Mesenteric fat pad (tissue), 1 donor: Measurements from ENCODE around the gene POU3F3. TPM values are rescaled to one million over a fixed set of nuclear protein-coding genes. Genes with fewer than 3 reads are reported as not detected.

ENCODE experiments used
- DNase-seq: peaks from one replicate; pipeline ENCODE4 v3.0.0-alpha.2; 2020; ENCODE audit warnings: low spot score
- long read RNA-seq: library from polyadenylated mRNA; unstranded; transcript quantifications from one replicate; pipeline ENCODE4 v2.0.0, GENCODE V29; 2020
- total RNA-seq: library from RNA; stranded (reverse); fragmentation: NEBNext Ultra II Directional; extraction: Animal tissue kit (Norgen Biotek cat#: 25700); gene quantifications from one replicate; pipeline ENCODE4 v1.2.1, GENCODE V29; 2021
- donor health status: DM: yes; HTN: yes; CAD: no.

POU3F3 gene
- total RNA-seq = not detected
- long read RNA-seq = 0 reads

DNA sequence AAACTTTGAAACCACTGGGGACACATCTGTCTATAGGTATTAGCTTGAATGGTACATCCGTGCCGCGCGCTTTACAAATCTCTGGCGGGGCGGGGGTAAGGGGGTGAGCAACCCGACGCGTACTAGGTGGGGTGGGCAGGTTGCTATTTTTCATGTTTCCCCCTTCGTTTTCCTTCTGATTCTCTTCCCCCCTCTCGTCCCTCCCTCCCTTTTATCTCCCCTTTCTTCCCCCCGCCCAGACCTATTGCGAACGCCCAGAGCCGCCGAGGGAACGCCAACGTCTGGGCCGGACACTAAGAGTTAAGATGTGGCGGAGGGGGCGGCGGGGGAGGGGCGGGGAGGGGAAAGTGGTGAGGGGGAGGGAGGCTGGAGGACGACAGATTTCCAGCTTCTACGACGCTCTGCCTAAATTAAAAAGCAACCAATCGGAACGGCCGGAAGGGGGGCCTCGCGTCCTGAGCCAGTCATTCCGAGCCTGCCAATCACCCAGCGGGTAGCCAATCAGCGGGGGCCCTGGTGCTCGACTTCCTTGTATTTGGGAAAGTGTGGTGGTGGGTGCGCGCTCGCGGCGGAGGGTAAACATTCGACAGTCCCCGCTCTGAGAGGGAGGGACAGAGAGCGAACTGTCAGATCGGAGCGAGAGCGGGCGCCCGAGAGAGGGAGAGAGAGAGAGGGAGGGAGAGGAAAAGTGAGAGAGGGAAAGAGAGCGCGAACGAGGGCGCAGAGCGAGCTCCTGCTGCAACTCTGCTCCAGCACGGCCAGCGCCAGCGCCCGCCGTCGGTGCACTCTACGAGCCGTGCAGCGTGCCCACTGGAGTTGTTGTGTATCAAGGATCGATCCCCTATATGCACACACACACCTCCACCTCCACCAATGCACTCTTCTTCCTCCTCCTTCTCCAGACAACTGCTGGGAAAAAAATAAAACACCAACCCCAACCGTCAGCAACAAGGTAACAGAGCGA, at the start of gene POU3F3:
Gene POU3F3 (plus strand): TSS at position 582 of the 964 bp plus-strand sequence. CDS start 1,396 bp downstream, outside the sequence.
- DNase-seq = no peak

DNA sequence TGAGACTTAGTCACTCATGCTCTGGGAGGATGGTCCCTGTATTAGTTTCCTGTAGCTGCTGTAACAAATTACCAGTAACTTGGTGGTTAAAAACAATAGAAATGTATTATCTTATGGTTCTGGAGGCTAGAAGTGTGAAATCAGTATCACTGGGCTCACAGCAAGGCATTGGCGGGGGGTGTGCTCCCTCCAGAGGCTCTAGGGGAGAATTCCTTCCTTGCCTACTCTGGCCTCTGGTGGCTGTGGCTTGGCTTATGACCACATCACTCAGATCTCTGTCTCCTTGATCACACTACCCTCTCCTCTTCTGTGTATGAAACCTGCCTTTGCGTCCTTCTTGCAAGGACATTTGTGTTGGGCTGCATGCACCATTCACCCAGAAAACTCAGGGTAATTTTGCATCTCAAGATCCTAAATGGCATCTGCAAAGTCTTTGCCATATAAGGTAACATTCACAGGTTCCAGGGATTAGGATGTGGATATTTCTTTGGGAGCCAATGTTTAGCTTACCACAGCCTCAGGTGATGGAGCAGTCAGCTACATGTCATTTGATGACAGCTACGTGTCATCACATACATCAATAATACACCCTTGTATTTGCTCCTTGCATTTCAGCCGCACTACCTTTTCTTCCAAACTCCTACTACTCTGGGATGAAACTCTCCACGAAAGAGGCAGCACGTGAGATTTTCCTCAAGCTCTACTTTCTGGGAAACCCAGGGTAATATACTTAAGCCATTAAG, 49.6 kb upstream of the POU3F3 start:
- no peak for DNase-seq

- no peak for DNase-seq
These were observed 41.6 kb upstream of the POU3F3 start for GRCh38 chr2:104812286-104812685.

DNA sequence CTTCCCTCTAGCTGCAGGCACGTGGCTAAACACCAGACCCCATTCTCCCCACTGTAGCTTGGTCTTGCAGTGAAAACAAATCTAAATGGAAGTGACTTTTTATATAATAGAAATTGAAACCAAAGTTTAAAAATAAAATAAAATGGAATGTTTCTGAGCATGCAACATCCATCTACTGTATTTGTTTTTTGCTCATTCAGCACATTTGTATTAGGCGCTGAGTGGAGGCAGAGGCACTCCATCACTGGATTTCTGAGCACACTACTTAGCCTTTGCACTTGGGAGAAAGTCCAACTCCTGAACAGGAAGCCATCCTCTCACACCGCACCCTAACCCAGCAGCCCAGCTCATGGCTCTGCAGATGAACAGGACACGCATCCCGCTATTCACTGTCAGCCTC, 37.8 kb upstream of the POU3F3 start:
- DNase-seq = no peak

- DNase-seq = no peak
These were observed 35.7 kb upstream of the POU3F3 start for GRCh38 chr2:104818264-104818663.

- no peak for DNase-seq
These were observed 33.8 kb upstream of the POU3F3 start for GRCh38 chr2:104820126-104820525.

DNA sequence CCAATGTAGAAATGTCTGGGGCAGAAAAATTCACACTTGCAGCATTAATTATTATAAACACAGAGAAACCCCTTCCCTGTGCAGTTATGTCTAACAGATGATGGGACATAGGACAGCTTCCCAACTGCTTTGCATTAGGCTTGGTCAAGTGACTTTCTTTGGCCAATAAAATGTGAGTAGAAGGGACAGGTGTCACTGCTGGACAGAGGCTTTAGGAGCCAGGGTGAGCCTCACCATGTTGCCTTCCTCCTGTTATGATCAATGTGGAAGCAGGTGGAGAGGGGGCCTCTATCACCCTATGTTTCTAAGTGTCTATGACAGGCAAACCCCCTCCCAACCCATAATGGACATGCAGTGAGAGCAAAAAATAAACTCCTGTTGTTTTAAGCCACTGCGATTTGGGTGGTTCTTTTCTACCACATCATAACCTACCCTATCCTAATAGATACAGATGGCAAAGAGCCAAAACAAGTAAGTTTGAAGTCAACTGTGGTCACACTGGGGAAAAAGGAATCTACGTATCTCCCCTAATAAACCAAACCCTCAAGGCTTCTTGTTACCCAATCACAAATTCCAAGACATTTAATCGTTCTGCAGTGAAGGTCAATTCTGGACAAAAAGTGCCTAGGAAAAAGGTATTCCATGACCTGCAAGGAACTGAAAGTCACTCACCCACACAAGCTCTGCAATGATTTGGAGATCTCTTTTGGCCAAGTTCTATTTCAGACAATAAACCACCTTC, 28.6 kb upstream of the POU3F3 start:
- no peak for DNase-seq

DNA sequence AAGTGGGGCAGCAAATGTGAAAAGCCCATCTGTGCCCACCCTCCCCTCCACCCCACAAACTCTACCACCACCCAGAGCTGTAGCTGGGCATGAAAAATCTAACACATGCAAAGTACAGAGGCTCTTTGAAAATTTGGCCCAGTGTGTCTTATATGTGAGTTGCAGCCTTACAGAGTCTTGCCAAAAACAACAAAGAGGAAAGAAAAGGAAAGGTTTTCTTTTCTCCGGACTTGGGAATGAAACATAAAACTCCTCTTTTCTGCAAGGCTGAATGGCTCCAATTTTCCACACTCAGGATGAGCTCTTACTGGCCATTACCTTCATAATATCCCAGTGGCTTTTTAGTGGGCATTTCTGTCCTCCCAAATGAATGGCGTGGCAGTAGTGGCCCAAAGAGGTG, 27.9 kb upstream of the POU3F3 start:
- DNase-seq = no peak

- no peak for DNase-seq
These were observed 22.2 kb upstream of the POU3F3 start for GRCh38 chr2:104831742-104832141.

DNA sequence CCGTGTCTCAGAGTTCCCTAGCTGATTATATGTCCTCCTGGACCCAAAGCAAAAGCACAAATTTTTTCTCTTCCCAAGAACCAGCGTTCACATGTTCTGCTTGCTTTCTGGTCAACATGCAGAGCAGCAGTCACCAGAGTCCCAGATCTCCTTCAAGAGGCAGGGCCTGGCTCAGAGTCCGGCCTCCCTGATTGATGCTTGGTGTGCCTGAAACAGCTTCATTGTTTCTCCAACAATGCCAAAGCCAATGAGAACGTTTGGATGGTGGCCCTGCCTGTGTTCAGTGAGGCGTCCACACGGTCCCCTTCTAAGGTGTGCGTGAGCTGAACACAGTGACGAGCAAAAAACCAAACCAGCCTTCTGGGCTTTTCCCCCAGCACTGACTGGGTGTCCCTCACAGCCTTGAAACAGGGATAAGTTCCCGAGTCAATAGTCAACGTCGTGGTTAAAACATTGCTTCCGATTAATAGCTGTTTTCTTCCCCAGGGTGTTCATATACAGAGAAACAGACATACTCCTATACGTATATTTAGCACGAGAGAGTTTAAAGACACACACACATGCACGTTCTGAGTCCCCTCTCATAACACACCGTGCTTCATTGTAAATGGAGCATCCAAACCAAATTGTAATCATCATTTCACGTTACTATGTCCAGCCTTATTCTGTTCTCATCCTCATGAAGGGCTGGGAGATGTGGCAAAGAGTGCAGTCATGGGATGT, 19.3 kb upstream of the POU3F3 start:
- no peak for DNase-seq

DNA sequence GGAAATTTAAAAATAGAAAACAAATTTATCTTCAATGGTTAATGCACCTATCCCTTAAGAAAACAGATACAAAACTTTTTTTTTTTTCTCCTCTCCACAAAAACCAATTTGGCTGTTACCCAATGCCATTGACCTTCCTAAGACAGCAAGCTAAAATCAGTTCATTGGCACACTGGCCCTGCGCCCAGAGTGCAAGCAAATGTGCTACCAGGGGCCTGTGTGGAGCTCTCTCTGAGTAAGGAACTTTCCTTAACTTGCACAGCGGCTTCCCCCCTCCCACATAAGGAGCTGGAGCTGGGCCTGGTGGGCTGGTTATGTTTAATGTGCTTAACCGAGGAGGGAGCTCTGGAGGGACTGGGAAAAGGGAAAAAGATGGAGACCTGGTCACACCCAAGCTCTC, 17.6 kb upstream of the POU3F3 start:
- no peak for DNase-seq

GRCh38 chr2:104836841-104837240, 17.1 kb upstream of the POU3F3 start:
- no peak for DNase-seq

GRCh38 chr2:104840156-104840555, 13.8 kb upstream of the POU3F3 start:
- DNase-seq = no peak

DNA sequence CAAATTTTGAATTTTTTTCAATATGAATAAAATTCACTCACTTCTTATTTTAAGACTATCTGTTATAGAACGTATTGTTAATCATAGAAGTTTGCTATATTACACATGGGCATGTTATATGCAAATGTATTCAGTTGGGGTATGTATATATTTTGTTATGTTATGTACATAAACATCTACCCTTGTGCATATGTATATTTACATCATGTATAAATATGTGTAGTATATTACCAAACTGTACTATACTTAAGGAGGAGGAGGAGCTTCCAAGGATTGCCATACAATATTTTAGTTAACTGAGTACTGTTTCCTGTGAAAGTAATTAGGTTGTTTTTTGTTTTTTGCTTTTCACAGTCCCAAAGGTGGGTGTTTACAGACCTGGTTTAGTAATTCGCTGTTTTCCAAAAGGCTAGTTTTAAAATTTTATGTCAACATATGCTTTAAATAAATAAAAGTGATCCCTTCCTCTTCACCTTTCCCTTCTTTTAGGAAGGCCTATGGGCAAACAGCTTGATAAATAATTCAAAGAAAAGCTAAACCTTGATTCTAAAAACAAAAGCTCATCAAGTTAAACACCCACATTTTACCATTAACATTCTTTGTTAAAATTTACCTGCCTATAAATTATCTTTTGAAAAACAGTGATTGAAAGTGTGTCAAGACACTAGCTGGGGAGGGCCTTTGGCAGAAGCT, 12.9 kb upstream of the POU3F3 start:
- DNase-seq = no peak

- no peak for DNase-seq
These were observed 12.2 kb upstream of the POU3F3 start for GRCh38 chr2:104841744-104842143.

DNA sequence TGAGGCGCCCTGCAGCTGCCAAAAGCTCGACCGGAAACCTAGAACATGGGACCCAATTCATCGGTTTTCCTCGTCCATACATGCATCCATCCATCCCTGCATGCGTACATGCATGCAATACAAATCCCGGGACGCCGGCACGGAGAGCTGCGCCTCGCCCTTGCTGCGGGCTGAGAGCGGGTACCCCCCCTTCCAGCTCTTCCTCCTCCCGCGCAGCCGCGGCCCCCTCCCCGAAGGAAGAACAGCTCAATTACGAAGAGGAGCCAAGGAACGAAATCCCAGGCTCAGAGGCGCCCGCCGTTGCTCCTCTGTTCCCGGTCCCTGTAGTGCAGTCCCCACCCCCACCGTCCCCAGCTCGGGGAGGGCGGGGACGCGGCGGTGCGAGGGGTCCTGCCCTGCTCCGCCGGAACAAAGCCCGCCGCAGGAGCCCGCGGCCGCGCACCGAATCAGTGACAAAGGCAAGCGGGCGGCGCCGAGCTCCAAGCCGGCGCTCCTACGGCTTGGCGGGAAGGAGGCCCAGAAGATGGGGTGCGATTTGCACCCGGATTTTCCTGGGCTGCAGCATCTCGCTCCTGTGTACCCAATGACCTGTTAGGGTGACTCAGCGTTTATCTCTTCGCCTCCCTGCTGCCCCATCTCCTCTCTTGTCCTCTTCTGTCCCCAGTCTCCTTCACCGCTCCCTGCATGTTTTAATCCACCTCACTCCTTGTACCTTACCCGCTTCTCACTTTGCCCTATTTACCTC, 8.9 kb upstream of the POU3F3 start:
- no peak for DNase-seq

- DNase-seq = no peak
These were observed 8.4 kb upstream of the POU3F3 start for GRCh38 chr2:104845552-104845931.

DNA sequence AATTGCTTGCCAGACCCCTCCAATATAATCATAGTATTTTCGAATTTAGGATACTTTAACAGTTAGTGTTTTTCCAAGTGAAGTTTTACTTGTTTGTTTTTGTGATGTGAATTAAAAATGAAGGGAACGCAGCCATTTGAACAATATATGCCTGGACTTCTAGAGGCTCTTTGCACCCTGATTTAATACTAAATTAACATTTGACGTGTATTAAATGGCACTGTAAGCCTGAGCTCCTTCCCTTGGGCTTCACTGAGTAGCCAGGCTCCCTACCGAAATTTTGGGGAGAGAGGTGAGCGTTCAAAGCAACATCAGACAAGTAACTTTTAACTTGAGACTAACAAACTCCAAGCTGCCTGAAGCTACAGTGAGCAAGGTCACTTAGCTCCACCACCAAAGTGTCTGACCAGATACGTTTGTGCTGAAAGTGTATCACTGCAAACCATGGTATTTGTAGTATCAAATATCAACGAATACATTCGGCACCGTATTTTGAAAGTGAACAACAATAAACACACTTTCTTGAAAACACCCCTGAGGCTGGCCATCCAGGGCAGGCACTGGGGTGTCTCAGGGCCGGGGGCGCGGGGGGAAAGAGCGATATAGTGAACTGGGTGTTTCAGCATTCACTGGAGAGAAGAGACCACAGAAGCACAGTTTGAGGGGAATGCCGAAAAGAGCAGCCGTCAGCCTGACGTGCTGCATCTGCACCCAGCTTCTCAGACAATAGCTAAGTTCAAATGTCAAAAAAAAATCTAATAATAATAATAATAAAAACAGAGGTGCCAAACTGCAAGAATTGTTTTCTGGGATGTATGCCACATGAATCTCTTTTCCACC, 7.7 kb upstream of the POU3F3 start:
- no peak for DNase-seq
